HFF-Myc (cell line): Measurements from ENCODE around the gene SPINK9.
A peak's percentile ranks its signal among the peaks of the same experiment; 100 is the strongest.

ENCODE experiments used
- DNase-seq: peaks from one replicate; pipeline ENCODE4 v3.0.0-alpha.2; 2011; ENCODE audit warnings: low read depth; ENCODE audit errors: extremely low read depth
- H3K4me3 ChIP-seq: replicated peaks from 2 replicates; pipeline ENCODE4 v1.5.1; 2011; ENCODE audit warnings: low read depth, mild to moderate bottlenecking, control low read depth, low read length
- TF ChIP-seq, protein P1 (sequence below): IDR thresholded peaks from 2 replicates; pipeline ENCODE4 v1.5.1; 2012; ENCODE audit warnings: mild to moderate bottlenecking, low read depth, low read length, control low read depth; ENCODE audit errors: missing control alignments

SPINK9 gene

GRCh38 chr5:148381906-148382305, 46.5 kb downstream of the SPINK9 start:
- H3K4me3 ChIP-seq, result no peak overlapping the region
- TF ChIP-seq, protein P1, sequence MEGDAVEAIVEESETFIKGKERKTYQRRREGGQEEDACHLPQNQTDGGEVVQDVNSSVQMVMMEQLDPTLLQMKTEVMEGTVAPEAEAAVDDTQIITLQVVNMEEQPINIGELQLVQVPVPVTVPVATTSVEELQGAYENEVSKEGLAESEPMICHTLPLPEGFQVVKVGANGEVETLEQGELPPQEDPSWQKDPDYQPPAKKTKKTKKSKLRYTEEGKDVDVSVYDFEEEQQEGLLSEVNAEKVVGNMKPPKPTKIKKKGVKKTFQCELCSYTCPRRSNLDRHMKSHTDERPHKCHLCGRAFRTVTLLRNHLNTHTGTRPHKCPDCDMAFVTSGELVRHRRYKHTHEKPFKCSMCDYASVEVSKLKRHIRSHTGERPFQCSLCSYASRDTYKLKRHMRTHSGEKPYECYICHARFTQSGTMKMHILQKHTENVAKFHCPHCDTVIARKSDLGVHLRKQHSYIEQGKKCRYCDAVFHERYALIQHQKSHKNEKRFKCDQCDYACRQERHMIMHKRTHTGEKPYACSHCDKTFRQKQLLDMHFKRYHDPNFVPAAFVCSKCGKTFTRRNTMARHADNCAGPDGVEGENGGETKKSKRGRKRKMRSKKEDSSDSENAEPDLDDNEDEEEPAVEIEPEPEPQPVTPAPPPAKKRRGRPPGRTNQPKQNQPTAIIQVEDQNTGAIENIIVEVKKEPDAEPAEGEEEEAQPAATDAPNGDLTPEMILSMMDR, result no peak
- no peak for DNase-seq

DNA sequence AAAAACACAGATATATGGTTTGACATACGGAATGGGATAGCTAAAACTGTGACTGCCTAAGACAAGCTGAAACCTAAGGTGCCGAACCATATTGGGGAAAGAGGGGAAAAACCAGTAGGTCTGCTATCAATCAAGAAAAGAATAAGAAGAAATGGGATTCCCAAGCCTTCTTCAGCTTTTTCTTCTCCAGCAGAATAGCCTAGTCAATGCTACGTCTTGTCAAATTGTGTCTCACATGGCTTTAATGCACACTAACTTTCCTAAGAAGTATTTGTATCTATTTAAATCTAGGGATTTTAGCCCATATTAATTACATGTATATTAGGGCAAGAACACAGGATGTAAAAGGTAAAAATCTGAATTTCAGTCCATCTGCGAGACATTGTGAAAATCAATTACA, 47.6 kb downstream of the SPINK9 start:
- DNase-seq, result no peak
- TF ChIP-seq, protein P1, result no peak

GRCh38 chr5:148383564-148384379, 48.4 kb downstream of the SPINK9 start, which contains the start of gene FBXO38:
TSS of gene FBXO38 (plus strand) at chr5:148383958. CDS start at chr5:148394777, 10,819 bp downstream.
- DNase-seq, result peak; percentile 91
- TF ChIP-seq, protein P1, result no peak
- peak within 1 kb of the TSS; percentile 82 for H3K4me3 ChIP-seq

More for the DNA sequence above, 47.6 kb downstream of the SPINK9 start:
- peak overlapping the region; percentile 82 for H3K4me3 ChIP-seq

DNA sequence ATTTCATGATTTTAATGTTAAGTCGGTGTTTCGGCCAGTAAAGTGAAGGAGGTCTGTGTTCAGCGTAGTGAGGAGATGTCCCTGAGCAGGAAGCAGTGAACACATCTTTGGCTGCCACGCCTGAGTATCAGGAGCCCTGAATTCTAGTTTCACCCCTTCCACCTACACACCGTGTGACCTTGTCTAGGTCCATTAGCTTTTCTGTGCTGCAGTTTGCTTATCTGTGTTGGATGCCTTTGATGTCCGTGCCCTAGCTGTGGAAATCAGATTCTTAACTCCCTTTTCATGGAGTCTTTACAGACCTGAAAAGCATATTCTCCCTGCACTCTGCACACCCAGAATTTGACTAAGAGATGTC, 49.0 kb downstream of the SPINK9 start:
- TF ChIP-seq, protein P1, result no peak
- peak overlapping the region; percentile 82 for H3K4me3 ChIP-seq
- DNase-seq, result no peak

- no peak for DNase-seq
- H3K4me3 ChIP-seq, result peak overlapping the region; percentile 82
- TF ChIP-seq, protein P1, result no peak
These were observed 49.7 kb downstream of the SPINK9 start for GRCh38 chr5:148385094-148385493.

DNA sequence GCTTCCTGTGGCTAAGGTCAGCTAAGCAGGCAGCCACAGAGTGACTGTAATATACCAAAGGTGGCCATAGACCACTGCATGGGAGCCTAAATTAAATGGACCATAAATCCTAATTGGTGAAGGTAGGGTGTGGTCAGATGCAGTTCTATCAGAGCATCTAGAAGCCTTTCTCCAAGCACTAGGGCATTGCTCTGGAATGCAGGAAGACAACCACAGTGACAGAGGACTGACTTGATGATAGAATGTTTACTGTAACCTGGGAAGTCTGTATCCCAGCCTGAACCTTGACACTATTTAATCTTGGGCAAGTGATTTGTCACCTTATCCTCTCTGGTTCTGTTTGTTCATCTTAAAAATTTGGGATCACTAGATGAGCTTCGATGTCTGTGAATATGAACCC, 50.7 kb downstream of the SPINK9 start:
- H3K4me3 ChIP-seq, result no peak overlapping the region
- no peak for DNase-seq
- TF ChIP-seq, protein P1, result no peak
